H1 (cell line): ENCODE data around the gene DNAJC11. TPM values are rescaled to one million over a fixed set of nuclear protein-coding genes. Genes with fewer than 3 reads are reported as not detected.

Source experiments
- CTCF ChIA-PET: fragments of 300-600 bp; sonication (Branson Sonifier 250); formaldehyde crosslinking; loops from one replicate; lab custom pipeline; 2021; ENCODE audit not compliant: partially characterized antibody; lab: Charles Lee
- POLR2A ChIA-PET: fragments of 300-600 bp; sonication (Branson Sonifier 250); formaldehyde crosslinking; loops from one replicate; lab custom pipeline; 2021; ENCODE audit warnings: inconsistent platforms; ENCODE audit not compliant: partially characterized antibody; lab: Charles Lee
- DNase-seq, 2 experiments: peaks; one replicate each; pipeline versions ENCODE4 v3.0.0 to v3.0.0-alpha.2; 2010 to 2022; ENCODE audit warnings: low spot score in 2 of 2, low read depth in 1 of 2, mixed read lengths in 1 of 2
- FAIRE-seq: peaks from 2 replicates; lab custom pipeline; 2011; peaks lifted over from hg19 to GRCh38; lab: Jason Lieb, UNC
- H2AFZ ChIP-seq: 2 replicates; pipeline ENCODE4 v1.8.1; 2012; ENCODE audit warnings: low read length, inconsistent platforms
- H2AK5ac ChIP-seq: 2 replicates; pipeline ENCODE4 v1.6.1; 2013; ENCODE audit warnings: low read depth, low read length
- H2BK120ac ChIP-seq: replicated peaks from 2 replicates; pipeline ENCODE3; 2013; ENCODE audit warnings: low read depth, low read length, inconsistent platforms
- H2BK12ac ChIP-seq: 2 replicates; pipeline ENCODE4 v1.6.1; 2013; ENCODE audit warnings: low read depth, low read length
- H2BK15ac ChIP-seq: 2 replicates; pipeline ENCODE4 v1.6.1; 2013; ENCODE audit warnings: low read length
- H2BK20ac ChIP-seq: 2 replicates; pipeline ENCODE4 v1.6.1; 2013; ENCODE audit warnings: low read length
- H2BK5ac ChIP-seq: 2 replicates; pipeline ENCODE4 v1.6.1; 2013; ENCODE audit warnings: low read depth, low read length
- H3K14ac ChIP-seq: 2 replicates; pipeline ENCODE4 v1.6.1; 2013; ENCODE audit warnings: inconsistent platforms; ENCODE audit not compliant: insufficient read length
- H3K18ac ChIP-seq: 2 replicates; pipeline ENCODE4 v1.6.1; 2013; ENCODE audit warnings: low read length; ENCODE audit errors: extremely low read depth
- H3K23ac ChIP-seq: 2 replicates; pipeline ENCODE4 v1.6.1; 2013; ENCODE audit warnings: inconsistent platforms; ENCODE audit not compliant: insufficient read length
- H3K23me2 ChIP-seq: 2 replicates; pipeline ENCODE4 v1.6.1; 2013; ENCODE audit warnings: low read depth, low read length
- H3K27ac ChIP-seq: 2 replicates; pipeline ENCODE4 v1.6.1; 2011; ENCODE audit warnings: low read depth, low read length, inconsistent platforms
- H3K27me3 ChIP-seq, 4 experiments: replicated peaks in 1 of 4; 1 replicate in 1 of 4; 2 replicates in 3 of 4; pipeline versions ENCODE4 v1.6.1 to v1.8.1; 2011 to 2013; ENCODE audit warnings: low read length in 3 of 4, mild to moderate bottlenecking in 3 of 4, inconsistent platforms in 2 of 4, mixed read lengths in 2 of 4, moderate library complexity in 1 of 4; ENCODE audit not compliant: control insufficient read depth in 3 of 4, insufficient read depth in 3 of 4; ENCODE audit errors: extremely low read depth in 1 of 4
- H3K36me3 ChIP-seq, 4 experiments: 2 replicates each; pipeline versions ENCODE4 v1.6.1 to v1.8.1; 2011 to 2013; ENCODE audit warnings: mild to moderate bottlenecking in 4 of 4, low read length in 3 of 4, moderate library complexity in 2 of 4, control low read depth in 1 of 4, inconsistent platforms in 1 of 4; ENCODE audit not compliant: insufficient read depth in 4 of 4, control insufficient read depth in 2 of 4
- H3K4ac ChIP-seq: replicated peaks from 2 replicates; pipeline ENCODE3; 2013; ENCODE audit warnings: low read length, low read depth, mixed read lengths, inconsistent platforms; ENCODE audit not compliant: insufficient read length
- H3K4me1 ChIP-seq, 4 experiments: replicated peaks in 1 of 4; 1 replicate in 1 of 4; 2 replicates in 3 of 4; pipeline versions ENCODE4 v1.6.1 to v1.8.1; 2011 to 2013; ENCODE audit warnings: low read length in 3 of 4, inconsistent platforms in 2 of 4, mixed read lengths in 1 of 4; ENCODE audit not compliant: insufficient read depth in 4 of 4, control insufficient read depth in 3 of 4
- H3K4me2 ChIP-seq, 2 experiments: 2 replicates each; pipeline versions ENCODE4 v1.6.1 to v1.8.1; 2011 to 2013; ENCODE audit warnings: low read depth in 2 of 2, low read length in 2 of 2, control low read depth in 1 of 2, inconsistent platforms in 1 of 2, mild to moderate bottlenecking in 1 of 2; ENCODE audit not compliant: insufficient read depth in 1 of 2
- H3K4me3 ChIP-seq, 4 experiments: fragments of 200-600, 300-600 bp in 1 of 4; sonication (generic), shearing (Covaris generic), sonication (Bioruptor Twin) in 1 of 4; 2 replicates each; pipeline versions ENCODE4 v1.5.1 to v1.8.1; 2011 to 2016; ENCODE audit warnings: low read length in 4 of 4, low read depth in 3 of 4, control low read depth in 2 of 4, inconsistent platforms in 2 of 4, mild to moderate bottlenecking in 2 of 4, mixed read lengths in 1 of 4, moderate library complexity in 1 of 4; ENCODE audit not compliant: insufficient read depth in 2 of 4; ENCODE audit errors: extremely low read depth in 1 of 4
- H3K56ac ChIP-seq: replicated peaks from 2 replicates; pipeline ENCODE3; 2013; ENCODE audit warnings: low read depth, mild to moderate bottlenecking, mixed read lengths, low read length, inconsistent platforms; ENCODE audit not compliant: insufficient read length
- H3K79me1 ChIP-seq: 2 replicates; pipeline ENCODE4 v1.6.1; 2013; ENCODE audit warnings: low read depth, low read length, control low read depth
- H3K79me2 ChIP-seq, 2 experiments: 2 replicates each; pipeline versions ENCODE4 v1.6.1 to v1.8.1; 2012 to 2013; ENCODE audit warnings: low read length in 2 of 2, mild to moderate bottlenecking in 2 of 2, inconsistent platforms in 1 of 2; ENCODE audit not compliant: insufficient read depth in 2 of 2, control insufficient read depth in 1 of 2
- H3K9ac ChIP-seq, 4 experiments: replicated peaks in 1 of 4; 1 replicate in 1 of 4; 2 replicates in 3 of 4; pipeline versions ENCODE4 v1.6.1 to v1.8.1; 2011 to 2013; ENCODE audit warnings: low read depth in 3 of 4, low read length in 3 of 4, control low read depth in 2 of 4, mild to moderate bottlenecking in 2 of 4, moderate library complexity in 2 of 4, inconsistent platforms in 1 of 4; ENCODE audit errors: extremely low read depth in 1 of 4
- H3K9me3 ChIP-seq, 2 experiments: 2 replicates each; pipeline versions ENCODE4 v1.6.1 to v1.8.1; 2012 to 2013; ENCODE audit warnings: mild to moderate bottlenecking in 2 of 2, moderate library complexity in 2 of 2, control low read depth in 1 of 2, inconsistent platforms in 1 of 2, low read depth in 1 of 2, low read length in 1 of 2, mixed read lengths in 1 of 2; ENCODE audit not compliant: insufficient read depth in 2 of 2
- H4K20me1 ChIP-seq, 2 experiments: replicated peaks in 1 of 2; 2 replicates each; pipeline versions ENCODE3 to v1.8.1; 2011 to 2013; ENCODE audit warnings: inconsistent platforms in 2 of 2, low read length in 2 of 2, mild to moderate bottlenecking in 1 of 2; ENCODE audit not compliant: insufficient read depth in 2 of 2, control insufficient read depth in 1 of 2
- H4K5ac ChIP-seq: 2 replicates; pipeline ENCODE4 v1.6.1; 2013; ENCODE audit warnings: low read length, low read depth, mixed read lengths, inconsistent platforms; ENCODE audit not compliant: insufficient read length
- H4K8ac ChIP-seq: 2 replicates; pipeline ENCODE4 v1.8.0; 2013; ENCODE audit warnings: mild to moderate bottlenecking, moderate library complexity, low read length, inconsistent platforms; ENCODE audit not compliant: insufficient read depth; ENCODE audit errors: extremely low read depth
- H4K91ac ChIP-seq: replicated peaks from 2 replicates; pipeline ENCODE3; 2013; ENCODE audit warnings: low read length, mixed read lengths, inconsistent platforms; ENCODE audit not compliant: insufficient read length
- CREB1 ChIP-seq: IDR thresholded peaks from 2 replicates; pipeline ENCODE4 v1.6.1; 2012; ENCODE audit warnings: inconsistent platforms
- HDAC6 ChIP-seq: IDR thresholded peaks from one replicate; pipeline ENCODE4 v1.7.1; 2012; ENCODE audit warnings: low read depth, mild to moderate bottlenecking, inconsistent platforms, low read length, moderate library complexity
- POLR2AphosphoS5 ChIP-seq: IDR thresholded peaks from 2 replicates; pipeline ENCODE4 v1.6.1; 2011; ENCODE audit warnings: low read depth, low read length
- SAP30 ChIP-seq: fragments of 300-600 bp; sonication (generic); IDR thresholded peaks from 2 replicates; pipeline ENCODE4 v1.7.1; 2012; ENCODE audit warnings: low read length, moderate library complexity, mild to moderate bottlenecking, inconsistent platforms; ENCODE audit not compliant: insufficient read depth, insufficient replicate concordance
- WGBS, 2 experiments: shearing (Covaris generic) in 1 of 2; methylation state at CpG; one replicate each; pipeline versions ENCODE4 v1.1.6 to v1.1.7; 2013 to 2015; ENCODE audit warnings: low lambda C conversion rate in 2 of 2, mixed read lengths in 2 of 2, inconsistent platforms in 1 of 2, low coverage in 1 of 2, missing lambda C conversion rate in 1 of 2; ENCODE audit not compliant: insufficient replicate concordance in 2 of 2, insufficient coverage in 1 of 2, insufficient read length in 1 of 2; ENCODE audit errors: extremely low coverage in 1 of 2, missing lambda C conversion rate in 1 of 2; 5-methylcytosine and 5-hydroxymethylcytosine counted together
- polyA plus RNA-seq, 7 experiments: library from polyadenylated mRNA; depleted of rRNA in 3 of 7; stranded (reverse) in 5 of 7; unstranded in 2 of 7; fragments of >200 nt in 5 of 7; fragments of 200-250 nt in 2 of 7; gene quantifications; 1 replicate in 5 of 7; 2 replicates in 1 of 7; 4 replicates in 1 of 7; pipeline versions ENCODE4 v1.2.1 to v1.2.3, GENCODE V29; 2011 to 2013; ENCODE audit warnings: missing spikeins in 2 of 7, mixed read lengths in 2 of 7
- total RNA-seq: library from RNA; stranded (reverse); fragmentation: NEBNext Ultra II Directional; extraction: Animal tissue kit (Norgen Biotek cat#: 25700); gene quantifications from 2 replicates; pipeline ENCODE4 v1.2.1, GENCODE V29; 2021

Gene DNAJC11
- total and polyA plus RNA-seq, 2 of the 8 experiments (the other 6 are each of a cell fraction or from before 2014, with no cell fraction given): 43.9 to 90.9 TPM

DNA sequence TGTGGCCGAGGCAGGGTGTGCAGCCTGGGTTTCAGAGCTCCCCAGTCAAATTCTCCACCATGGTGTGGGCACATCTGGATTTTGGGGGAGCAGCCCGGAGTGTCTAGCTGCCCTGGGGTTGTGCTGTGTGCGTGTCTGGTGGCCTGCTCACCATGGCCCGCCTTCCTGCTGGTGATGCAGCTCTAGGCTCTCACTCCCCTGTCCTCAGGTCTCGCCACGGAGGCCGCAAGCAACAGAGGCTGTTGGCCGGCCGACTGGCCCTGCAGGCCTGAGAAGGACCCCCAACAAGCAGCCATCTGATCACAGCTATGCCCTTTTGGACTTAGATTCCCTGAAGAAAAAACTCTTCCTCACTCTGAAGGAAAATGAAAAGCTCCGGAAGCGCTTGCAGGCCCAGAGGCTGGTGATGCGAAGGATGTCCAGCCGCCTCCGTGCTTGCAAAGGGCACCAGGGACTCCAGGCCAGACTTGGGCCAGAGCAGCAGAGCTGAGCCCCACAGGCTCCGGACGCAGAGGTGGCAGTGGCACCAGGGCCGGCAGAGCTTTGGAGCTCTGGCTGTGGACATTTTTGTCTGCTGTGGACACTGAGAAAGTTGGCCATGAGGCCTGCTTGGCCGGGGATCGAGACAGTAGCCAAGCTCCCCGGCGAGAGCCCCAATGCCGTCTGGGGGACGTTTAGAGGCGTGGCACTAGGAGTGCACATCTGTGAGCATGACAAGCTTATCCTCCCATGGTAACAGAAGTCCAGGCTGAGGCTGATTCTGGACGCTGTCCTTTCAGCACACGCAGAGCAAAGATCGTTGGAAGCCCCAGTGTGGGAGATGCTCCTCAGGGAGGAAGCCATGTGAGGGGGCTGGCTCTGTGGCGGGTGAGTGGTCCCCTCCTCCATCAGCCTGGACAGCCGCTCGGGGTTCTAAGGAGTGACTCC is 68.8 kb downstream of the DNAJC11 start:
- no peak overlapping the region for H3K4me2 ChIP-seq
- H3K4ac ChIP-seq: no peak overlapping the region
- H3K27me3 ChIP-seq: no peaks in the 10 kb centered on the region
- H2BK120ac ChIP-seq: no peak overlapping the region
- H3K14ac ChIP-seq: no peak overlapping the region
- POLR2A ChIA-PET: interaction anchor here (0.6 to 3.9 kb wide), 12 partner anchors 9 to 286 kb away, joined by 3 to 36 read pairs (median 4); partner anchors contain the start of genes KLHL21, NOL9 and TAS1R1
- H3K27ac ChIP-seq: no peak overlapping the region
- WGBS, 2 experiments: 92% methylated on average over 30 of the region's 30 CpGs; no CpG with 5 or more reads in 1 of the 2 experiments
- no peaks in the 10 kb centered on the region for H3K4me1 ChIP-seq
- H2BK5ac ChIP-seq: no peak overlapping the region
- H3K36me3 ChIP-seq: peaks cover 20 to 47% (median 31%) of the 10 kb centered on the region in 4 experiments
- DNase-seq (no peak), FAIRE-seq (no peak)
- no peaks in the 10 kb centered on the region for H3K79me2 ChIP-seq
- no peak overlapping the region for H2AK5ac ChIP-seq
- H3K9ac ChIP-seq: no peak overlapping the region
- no peaks in the 10 kb centered on the region for H3K23me2 ChIP-seq
- H4K8ac ChIP-seq: 0 out of 2 replicates have a peak overlapping the region, but pooled peaks have one; percentile 57
- H3K79me1 ChIP-seq: no peaks in the 10 kb centered on the region; the same call in 1 of the 2 replicates
- H2BK15ac ChIP-seq: no peak overlapping the region
- H3K9me3 ChIP-seq: no peaks in the 10 kb centered on the region
- no peak overlapping the region for H3K56ac ChIP-seq
- H4K5ac ChIP-seq: no peak overlapping the region
- no peak overlapping the region for H3K4me3 ChIP-seq
- no peak overlapping the region for H2BK20ac ChIP-seq
- no peak overlapping the region for H3K23ac ChIP-seq
- H2BK12ac ChIP-seq: no peak overlapping the region
- no peak overlapping the region for H4K91ac ChIP-seq
- CTCF ChIA-PET: interaction anchor here (0.6 to 3.7 kb wide), 11 partner anchors 9 to 51 kb away, joined by 3 to 48 read pairs (median 4); partner anchors contain the start of genes KLHL21 and THAP3
- H2AFZ ChIP-seq: no peak overlapping the region
- peaks cover 8 to 9% of the 10 kb centered on the region in 2 experiments for H4K20me1 ChIP-seq
- H3K18ac ChIP-seq: no peak overlapping the region
- TF ChIP-seq SAP30 (no peak), CREB1 (no peak), HDAC6 (no peak), POLR2AphosphoS5 (no peak)
